Spleen (tissue), 7 donors: ENCODE data around the gene ADCK1.

ENCODE experiments used
- CTCF ChIP-seq, 11 experiments: fragments of 200-600 bp in 7 of 11; fragments of 450-650 bp in 4 of 11; sonication (generic) in 4 of 11; IDR thresholded peaks in 8 of 11; conservative IDR thresholded peaks in 3 of 11; 1 replicate in 7 of 11; 2 replicates in 4 of 11; pipeline versions ENCODE4 v1.4.0 to v1.8.0; 2016 to 2021; ENCODE audit warnings: antibody characterized with exemption in 11 of 11, inconsistent platforms in 4 of 11, mild to moderate bottlenecking in 1 of 11
- POLR2A ChIP-seq, 3 donors: fragments of 450-650 bp; IDR thresholded peaks; one replicate each; pipeline ENCODE4 v1.5.1; 2017; ENCODE audit warnings: antibody characterized with exemption in 3 of 3, mild to moderate bottlenecking in 1 of 3
- POLR2AphosphoS5 ChIP-seq, 3 donors: sonication (generic); formaldehyde crosslinking; IDR thresholded peaks; one replicate each; pipeline ENCODE4 v1.5.1; 2017; ENCODE audit warnings: antibody characterized with exemption in 3 of 3
- donor health status: DM: no; HTN: no; CAD: no; lungs with moderate emphysema.
- donor health status: DM: no; HTN: no; CAD: no.
- donor health status: DM: no; HTN: no; CAD: no.

GRCh38 chr14:77965050-77965449 lies 165.1 kb downstream of the ADCK1 start:
- no peak for TF ChIP-seq CTCF (IDR thresholded peaks at IDR 0.05 in 8 of 11, conservative IDR thresholded peaks at IDR 0.05 in 3 of 11)
- no peak for TF ChIP-seq POLR2A (IDR thresholded peaks at IDR 0.05)
- no peak for TF ChIP-seq POLR2AphosphoS5 (IDR thresholded peaks at IDR 0.05)
